Omental fat pad (tissue), 4 donors: ENCODE measurements around the gene PTPRD. TPM values are rescaled to one million over a fixed set of nuclear protein-coding genes. Genes with fewer than 3 reads are reported as not detected.

Experiments
- ATAC-seq: fragments of 150-250 bp; one replicate; pipeline ENCODE4 v1.9.1; 2016; ENCODE audit warnings: mild to moderate bottlenecking, moderate library complexity; ENCODE audit not compliant: low FRiP score
- DNase-seq: peaks from one replicate; pipeline ENCODE4 v3.0.0-alpha.2; 2019; ENCODE audit warnings: low spot score
- total RNA-seq, 4 donors: library from RNA; depleted of rRNA; stranded (reverse); fragments of >200 nt; gene quantifications; one replicate each; pipeline ENCODE4 v1.1.0, GENCODE V29; 2016
- TF ChIP-seq, protein P1 (sequence below), 3 donors: fragments of 450-650 bp; IDR thresholded peaks; one replicate each; pipeline ENCODE4 v1.5.1; 2016 to 2017; ENCODE audit warnings: antibody characterized with exemption in 3 of 3, mild to moderate bottlenecking in 3 of 3, moderate library complexity in 2 of 3

PTPRD gene
- total RNA-seq, 4 donors from 2014 or later = 3.5 to 34.2 (median 11.2) TPM

- ATAC-seq = no peak
- TF ChIP-seq, protein P1, sequence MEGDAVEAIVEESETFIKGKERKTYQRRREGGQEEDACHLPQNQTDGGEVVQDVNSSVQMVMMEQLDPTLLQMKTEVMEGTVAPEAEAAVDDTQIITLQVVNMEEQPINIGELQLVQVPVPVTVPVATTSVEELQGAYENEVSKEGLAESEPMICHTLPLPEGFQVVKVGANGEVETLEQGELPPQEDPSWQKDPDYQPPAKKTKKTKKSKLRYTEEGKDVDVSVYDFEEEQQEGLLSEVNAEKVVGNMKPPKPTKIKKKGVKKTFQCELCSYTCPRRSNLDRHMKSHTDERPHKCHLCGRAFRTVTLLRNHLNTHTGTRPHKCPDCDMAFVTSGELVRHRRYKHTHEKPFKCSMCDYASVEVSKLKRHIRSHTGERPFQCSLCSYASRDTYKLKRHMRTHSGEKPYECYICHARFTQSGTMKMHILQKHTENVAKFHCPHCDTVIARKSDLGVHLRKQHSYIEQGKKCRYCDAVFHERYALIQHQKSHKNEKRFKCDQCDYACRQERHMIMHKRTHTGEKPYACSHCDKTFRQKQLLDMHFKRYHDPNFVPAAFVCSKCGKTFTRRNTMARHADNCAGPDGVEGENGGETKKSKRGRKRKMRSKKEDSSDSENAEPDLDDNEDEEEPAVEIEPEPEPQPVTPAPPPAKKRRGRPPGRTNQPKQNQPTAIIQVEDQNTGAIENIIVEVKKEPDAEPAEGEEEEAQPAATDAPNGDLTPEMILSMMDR (IDR thresholded peaks at IDR 0.05) = no peak
- DNase-seq = no peak
These were observed 617 bp upstream of the PTPRD start for GRCh38 chr9:10613419-10613818.

- no peak for DNase-seq
- ATAC-seq = no peak
- TF ChIP-seq, protein P1 (IDR thresholded peaks at IDR 0.05) = no peak
These were observed 7.4 kb downstream of the PTPRD start for GRCh38 chr9:10605388-10605787.

- DNase-seq (no peak), ATAC-seq (no peak)
- TF ChIP-seq, protein P1 (IDR thresholded peaks at IDR 0.05) = no peak
These were observed 7.9 kb downstream of the PTPRD start for GRCh38 chr9:10604927-10605326.

GRCh38 chr9:10597801-10598200, 15.0 kb downstream of the PTPRD start:
- ATAC-seq (no peak), DNase-seq (no peak)
- TF ChIP-seq, protein P1 (IDR thresholded peaks at IDR 0.05) = no peak

DNA sequence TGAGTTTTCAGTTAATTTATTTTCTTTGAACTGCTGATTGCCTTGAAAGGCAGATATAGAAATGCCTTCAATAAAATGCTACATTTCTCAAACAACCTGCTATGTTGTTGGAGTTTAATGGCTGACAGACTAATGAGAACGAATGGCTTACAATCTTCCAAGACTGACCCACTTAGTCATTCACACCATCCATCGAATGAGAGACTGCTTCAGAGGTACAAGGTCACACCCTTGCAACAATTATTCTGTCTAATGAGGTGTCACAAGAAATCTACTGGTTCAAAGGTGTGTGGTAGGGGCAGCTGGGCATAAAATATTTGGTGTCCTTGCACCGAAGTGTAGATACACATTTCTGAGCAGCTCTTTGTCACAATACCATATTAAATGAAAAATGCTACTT, 18.3 kb downstream of the PTPRD start:
- ATAC-seq (no peak), DNase-seq (no peak)
- TF ChIP-seq, protein P1 (IDR thresholded peaks at IDR 0.05) = no peak

GRCh38 chr9:10586407-10586806, 26.4 kb downstream of the PTPRD start:
- TF ChIP-seq, protein P1 (IDR thresholded peaks at IDR 0.05) = no peak
- no peak for DNase-seq
- no peak for ATAC-seq

GRCh38 chr9:10571699-10572098, 41.1 kb downstream of the PTPRD start:
- TF ChIP-seq, protein P1 (IDR thresholded peaks at IDR 0.05) = no peak
- ATAC-seq (no peak), DNase-seq (no peak)
